HTR-8/SVneo (cell line): ENCODE data around the gene EGFR.

Experiments used
- DNase-seq: peaks from one replicate; pipeline ENCODE4 v3.0.0; 2011; ENCODE audit warnings: low spot score, mixed read lengths; ENCODE audit not compliant: insufficient read length
- FAIRE-seq: peaks from 2 replicates; lab custom pipeline; 2011; peaks lifted over from hg19 to GRCh38; lab: Jason Lieb, UNC

EGFR gene

DNA sequence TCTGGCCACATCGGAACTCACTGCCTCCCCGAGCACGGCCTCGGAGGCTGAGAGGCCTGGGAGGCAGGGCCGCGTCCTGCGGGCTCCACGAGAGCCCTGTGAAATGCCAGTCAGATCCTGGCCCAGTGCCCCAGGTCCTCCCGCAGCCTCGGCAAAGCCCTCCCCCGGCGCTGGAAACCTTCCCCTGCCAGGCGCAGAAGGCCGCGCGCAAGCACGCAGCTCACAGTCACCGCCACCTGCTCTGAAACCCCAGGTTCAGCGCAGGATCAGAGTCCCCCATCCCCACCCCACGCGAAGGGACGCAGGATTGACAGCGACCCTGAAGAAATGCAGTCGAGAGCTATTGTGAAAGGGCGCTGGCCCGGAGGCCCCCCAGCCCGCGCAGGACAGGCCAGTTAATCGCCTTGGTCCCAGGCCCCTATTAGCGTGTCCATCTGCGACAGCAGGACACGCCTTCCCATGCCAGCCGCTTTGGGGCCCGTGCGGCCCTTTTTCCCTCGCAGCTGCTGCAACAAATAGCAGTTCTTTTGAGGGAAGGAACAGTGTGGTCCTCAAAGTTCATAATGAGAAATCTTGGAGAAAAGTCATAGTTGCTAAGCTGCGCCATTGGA, 13.5 kb upstream of the EGFR start:
- DNase-seq: no peak
- no peak for FAIRE-seq

DNA sequence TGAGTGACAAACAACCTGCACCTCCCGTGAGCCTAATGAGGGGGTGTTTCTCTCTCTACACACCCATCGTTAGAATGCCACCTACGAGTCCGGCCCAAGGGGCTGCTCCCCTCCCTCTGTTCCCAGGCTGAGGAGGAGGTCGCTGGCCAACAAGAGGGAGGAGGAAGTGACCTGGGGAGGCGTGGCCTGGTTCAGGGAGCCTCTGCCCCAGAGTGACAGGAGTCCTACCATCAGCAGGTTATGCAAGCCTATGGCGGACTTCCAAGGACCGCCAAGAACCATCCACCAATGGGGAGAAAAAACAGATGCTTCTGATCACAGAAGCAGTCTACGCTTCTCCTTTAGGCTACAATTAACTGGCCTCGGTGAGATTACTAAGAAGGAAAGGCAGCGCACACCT, 12.3 kb upstream of the EGFR start:
- FAIRE-seq: no peak

GRCh38 chr7:55013851-55014250, 5.0 kb upstream of the EGFR start:
- no peak for FAIRE-seq
- DNase-seq: no peak

More for the DNA sequence above, 12.3 kb upstream of the EGFR start:
- DNase-seq: no peak

DNA sequence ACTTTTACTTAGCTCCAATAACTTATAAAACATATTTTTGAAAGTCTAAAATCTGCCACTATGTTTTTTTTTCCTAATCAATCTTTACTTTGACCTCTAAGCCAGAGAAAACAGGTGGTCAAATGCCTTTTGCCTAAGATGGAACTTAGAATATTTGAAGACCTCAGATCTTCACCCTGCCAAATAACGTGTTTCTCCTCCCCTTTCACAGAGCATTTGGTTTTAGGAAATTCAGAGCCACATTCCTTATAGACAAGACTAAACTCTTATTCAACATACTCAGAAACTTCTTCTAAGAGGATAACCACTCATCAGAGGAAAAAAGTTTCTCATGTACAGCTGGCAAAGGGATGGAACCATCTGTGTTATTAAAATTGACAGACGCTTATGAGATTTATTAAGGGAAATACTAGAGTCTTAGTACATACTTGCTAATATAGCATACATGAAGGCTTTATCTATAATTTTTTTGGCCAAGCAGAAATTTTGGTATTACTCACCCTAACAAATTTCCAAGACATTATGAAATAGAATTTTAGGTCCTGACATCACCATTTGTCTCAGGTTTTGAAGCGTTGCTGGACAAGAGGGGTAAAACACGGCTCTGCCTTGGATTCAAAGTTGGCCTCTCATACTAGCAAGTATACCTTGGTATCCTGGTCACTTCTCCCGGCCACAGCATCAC, 2.6 kb upstream of the EGFR start:
- FAIRE-seq (no peak), DNase-seq (no peak)

DNA sequence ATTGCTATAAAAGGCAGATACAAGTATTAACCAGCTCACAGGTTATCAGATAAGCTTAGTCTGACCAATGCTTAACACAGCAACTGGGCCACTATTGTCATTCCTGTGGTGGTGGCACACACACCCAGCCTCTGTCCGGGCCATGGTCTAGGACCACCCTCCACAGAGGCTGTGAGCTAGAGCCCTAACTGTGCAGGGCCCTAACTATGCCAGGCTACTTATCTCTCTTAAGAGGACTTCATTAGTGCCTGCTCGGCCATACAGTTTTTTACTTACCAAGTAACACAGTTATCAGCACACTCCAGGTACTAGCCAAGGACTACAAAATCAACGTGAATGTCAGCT, 2.1 kb upstream of the EGFR start:
- DNase-seq (no peak), FAIRE-seq (no peak)

DNA sequence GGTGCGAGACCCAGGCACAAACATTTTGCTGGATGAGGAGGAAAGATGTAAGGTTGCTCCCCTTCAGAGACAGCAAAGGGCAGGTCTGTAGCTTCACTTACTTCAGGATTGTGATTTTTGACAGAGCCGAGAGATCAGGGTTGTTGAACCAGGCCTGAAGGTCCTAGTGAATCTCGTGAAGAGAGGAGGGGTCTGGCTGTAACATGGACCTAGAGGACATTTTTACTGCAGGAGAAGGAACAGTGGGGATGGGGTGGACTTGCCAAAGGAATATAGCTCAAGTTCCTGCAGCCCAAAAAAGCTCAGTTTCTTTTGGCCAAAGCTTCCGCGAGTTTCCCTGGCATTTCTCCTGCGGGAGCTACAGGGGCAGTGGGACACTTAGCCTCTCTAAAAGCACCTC, 976 bp upstream of the EGFR start:
- DNase-seq (no peak), FAIRE-seq (no peak)

DNA sequence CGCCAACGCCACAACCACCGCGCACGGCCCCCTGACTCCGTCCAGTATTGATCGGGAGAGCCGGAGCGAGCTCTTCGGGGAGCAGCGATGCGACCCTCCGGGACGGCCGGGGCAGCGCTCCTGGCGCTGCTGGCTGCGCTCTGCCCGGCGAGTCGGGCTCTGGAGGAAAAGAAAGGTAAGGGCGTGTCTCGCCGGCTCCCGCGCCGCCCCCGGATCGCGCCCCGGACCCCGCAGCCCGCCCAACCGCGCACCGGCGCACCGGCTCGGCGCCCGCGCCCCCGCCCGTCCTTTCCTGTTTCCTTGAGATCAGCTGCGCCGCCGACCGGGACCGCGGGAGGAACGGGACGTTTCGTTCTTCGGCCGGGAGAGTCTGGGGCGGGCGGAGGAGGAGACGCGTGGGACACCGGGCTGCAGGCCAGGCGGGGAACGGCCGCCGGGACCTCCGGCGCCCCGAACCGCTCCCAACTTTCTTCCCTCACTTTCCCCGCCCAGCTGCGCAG, 424 bp downstream of the EGFR start:
- peak; percentile 41 for DNase-seq

DNA sequence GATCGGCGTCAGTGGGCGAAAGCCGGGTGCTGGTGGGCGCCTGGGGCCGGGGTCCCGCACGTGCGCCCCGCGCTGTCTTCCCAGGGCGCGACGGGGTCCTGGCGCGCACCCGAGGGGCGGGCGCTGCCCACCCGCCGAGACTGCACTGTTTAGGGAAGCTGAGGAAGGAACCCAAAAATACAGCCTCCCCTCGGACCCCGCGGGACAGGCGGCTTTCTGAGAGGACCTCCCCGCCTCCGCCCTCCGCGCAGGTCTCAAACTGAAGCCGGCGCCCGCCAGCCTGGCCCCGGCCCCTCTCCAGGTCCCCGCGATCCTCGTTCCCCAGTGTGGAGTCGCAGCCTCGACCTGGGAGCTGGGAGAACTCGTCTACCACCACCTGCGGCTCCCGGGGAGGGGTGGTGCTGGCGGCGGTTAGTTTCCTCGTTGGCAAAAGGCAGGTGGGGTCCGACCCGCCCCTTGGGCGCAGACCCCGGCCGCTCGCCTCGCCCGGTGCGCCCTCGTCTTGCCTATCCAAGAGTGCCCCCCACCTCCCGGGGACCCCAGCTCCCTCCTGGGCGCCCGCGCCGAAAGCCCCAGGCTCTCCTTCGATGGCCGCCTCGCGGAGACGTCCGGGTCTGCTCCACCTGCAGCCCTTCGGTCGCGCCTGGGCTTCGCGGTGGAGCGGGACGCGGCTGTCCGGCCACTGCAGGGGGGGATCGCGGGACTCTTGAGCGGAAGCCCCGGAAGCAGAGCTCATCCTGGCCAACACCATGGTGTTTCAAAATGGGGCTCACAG, 1.1 kb downstream of the EGFR start:
- FAIRE-seq (no peak), DNase-seq (peak; percentile 33)

More for the DNA sequence above, 424 bp downstream of the EGFR start:
- FAIRE-seq: no peak

GRCh38 chr7:55020466-55020871, 1.7 kb downstream of the EGFR start:
- no peak for DNase-seq
- peak; percentile 26 for FAIRE-seq

DNA sequence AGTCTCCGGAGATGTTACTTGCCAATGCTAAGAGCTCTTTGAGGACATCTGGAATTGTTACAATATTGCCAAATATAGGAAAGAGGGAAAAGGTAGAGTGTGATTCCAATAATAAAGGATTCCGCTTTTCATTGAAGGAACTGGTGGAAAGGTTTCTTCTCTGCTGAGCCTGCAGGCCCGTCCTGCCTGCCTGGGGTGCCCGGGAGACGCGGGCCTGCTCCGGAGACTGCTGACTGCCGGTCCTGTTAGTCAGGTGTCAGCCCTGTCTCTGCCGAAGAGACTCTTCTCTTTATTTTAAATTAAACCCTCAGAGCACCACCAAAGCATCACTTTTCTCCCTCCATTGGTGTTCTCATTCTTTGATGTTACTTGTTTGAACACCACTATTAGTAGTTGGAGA, 2.2 kb downstream of the EGFR start:
- DNase-seq (no peak), FAIRE-seq (no peak)

DNA sequence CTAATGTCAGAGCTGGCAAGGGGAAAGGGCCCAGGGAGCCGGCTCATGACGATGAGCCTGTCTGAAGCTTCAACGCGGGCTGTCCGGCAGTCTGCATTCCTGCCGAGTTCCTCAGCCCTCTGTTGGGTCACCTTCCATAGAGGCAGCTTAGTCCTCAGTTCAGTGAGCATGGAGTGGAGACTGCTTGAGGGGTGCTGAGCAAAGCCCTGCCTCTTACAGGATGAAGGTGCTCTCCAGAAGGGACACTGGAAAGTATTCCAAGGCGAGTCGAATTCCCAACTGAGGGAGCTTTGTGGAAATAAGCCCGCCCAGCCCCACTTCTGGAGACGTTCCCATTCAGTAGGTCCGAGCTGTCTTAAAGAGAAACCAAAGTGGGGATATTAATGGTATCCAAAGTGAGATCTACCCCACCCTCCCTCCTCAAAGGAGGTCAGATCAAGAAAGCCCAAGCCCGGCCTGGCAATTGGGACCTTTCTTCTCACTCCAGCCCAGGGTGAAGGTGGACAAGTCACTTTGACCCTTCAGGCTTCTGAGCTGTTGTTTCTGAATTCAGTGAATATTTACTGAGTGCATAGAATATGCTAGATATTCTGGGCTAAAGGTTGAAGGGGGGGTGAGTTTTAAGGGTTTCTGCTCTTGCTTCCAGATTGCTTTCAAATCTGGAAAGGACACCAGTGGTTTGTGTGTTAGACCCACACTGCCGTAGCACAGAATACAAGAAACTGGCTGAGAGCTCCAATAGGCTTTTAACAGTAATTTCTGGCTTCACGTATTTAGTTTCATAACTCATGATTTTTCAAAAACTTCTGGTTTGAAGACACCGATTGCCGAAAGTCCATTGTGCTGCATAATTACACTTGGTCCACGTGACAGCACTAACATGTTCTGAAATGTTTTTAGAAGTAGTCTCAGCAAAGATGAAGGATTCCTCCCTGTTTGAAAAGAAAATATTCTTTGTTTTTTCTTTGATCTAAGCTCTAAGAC, 3.5 kb downstream of the EGFR start:
- FAIRE-seq: no peak
- DNase-seq: no peak

GRCh38 chr7:55023841-55024505, 5.2 kb downstream of the EGFR start:
- DNase-seq: no peak
- no peak for FAIRE-seq

- FAIRE-seq (no peak), DNase-seq (no peak)
Measured at GRCh38 chr7:55024776-55025175, 6.0 kb downstream of the EGFR start.

GRCh38 chr7:55026086-55026790, 7.4 kb downstream of the EGFR start:
- FAIRE-seq: no peak
- no peak for DNase-seq

DNA sequence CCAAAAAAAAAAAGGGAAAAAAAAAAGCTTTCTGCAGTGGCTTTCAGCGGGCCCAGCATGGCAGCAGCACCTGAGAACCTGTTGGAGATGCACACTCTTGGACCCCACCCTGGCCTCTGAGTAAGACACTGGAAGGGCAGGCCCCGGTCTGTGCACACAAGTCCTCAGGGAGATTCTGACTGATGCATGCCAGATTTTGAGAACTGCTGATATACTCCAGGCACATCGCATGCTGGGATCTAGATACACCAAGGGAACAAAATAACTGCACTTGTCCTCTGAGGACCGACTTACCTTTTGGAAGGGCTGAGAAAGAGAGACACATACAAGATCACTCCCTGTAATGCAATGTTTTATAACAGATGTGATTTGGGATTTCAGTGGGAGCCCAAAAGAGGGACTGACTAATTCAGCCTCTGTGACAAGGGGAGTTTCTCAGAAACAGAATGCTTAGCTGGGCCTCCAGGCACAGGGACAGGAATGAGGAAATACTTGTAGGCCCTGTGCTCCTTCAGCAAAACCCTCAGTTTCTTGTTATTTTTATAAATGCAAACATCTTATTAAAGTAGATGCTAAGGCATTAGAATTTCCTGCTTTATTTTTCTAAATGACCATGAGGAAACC, 8.2 kb downstream of the EGFR start:
- FAIRE-seq (no peak), DNase-seq (no peak)

- DNase-seq (no peak), FAIRE-seq (no peak)
Measured at GRCh38 chr7:55028011-55028410, 9.2 kb downstream of the EGFR start.

- DNase-seq (no peak), FAIRE-seq (no peak)
Measured at GRCh38 chr7:55030314-55030713, 11.5 kb downstream of the EGFR start.

GRCh38 chr7:55031075-55031474, 12.3 kb downstream of the EGFR start:
- no peak for DNase-seq
- no peak for FAIRE-seq
